HG02763 (cell line): Measurements from ENCODE around the gene POLR1F.

ENCODE experiments used
- ATAC-seq: cut with Tn5 transposase; IDR thresholded peaks from one replicate; pipeline ENCODE4 v1.9.1; 2021; ENCODE audit warnings: mild to moderate bottlenecking, moderate library complexity; ENCODE audit not compliant: unreplicated experiment

Gene POLR1F

GRCh38 chr7:19675816-19676215 lies 33.0 kb downstream of the POLR1F start:
- ATAC-seq, result no peak

DNA sequence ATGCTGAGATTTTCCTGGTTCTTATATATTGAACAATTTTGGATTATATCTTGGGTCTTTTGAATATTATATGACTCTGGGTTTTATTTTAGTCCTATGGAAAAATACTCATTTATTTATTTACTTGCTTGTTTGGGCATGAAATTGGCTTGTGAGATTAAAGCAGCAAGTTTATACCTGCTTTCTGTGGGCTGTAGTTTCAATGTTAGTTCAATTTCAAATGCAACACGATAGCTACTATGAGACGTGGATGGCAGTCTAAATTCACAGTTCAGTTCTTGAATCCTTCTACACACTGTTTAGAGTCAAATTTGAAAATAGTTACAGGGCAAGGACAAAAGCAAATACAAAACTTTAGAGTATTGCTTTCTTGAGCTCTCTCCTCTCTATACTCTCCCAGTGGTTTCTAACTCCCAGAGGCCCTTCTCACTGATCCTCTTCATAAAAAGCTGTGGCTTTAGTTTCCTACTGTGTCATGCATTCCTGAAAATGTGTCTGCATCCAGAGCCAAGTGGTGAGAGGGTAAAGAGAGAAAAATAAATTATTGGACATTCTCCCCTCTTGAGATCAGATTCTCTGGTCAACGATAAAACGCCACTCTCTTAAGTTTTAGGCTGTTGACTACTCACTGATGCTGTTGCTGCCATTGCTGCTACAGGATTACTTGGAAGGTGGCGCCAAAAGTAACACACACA lies 34.4 kb downstream of the POLR1F start:
- ATAC-seq, result no peak

DNA sequence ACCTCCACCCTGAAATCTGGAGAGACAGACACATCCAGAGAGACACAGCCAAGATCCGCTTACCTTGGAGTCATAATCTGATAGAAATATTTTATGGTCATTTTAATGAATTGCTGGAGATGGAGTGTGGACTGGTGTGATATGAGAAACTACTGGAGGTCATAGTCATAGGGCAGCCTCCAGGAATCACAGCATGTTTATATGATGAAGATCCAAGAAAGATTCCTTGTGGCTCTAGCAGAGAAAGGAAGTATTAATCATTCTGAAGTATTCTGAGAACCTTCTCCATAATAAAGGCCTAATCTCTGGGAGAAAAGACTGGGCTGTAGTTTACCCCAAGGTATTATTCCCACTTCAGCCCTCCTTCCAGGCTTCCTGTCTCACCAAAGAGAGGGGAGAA lies 38.0 kb downstream of the POLR1F start:
- no peak for ATAC-seq

GRCh38 chr7:19665399-19666008 lies 43.3 kb downstream of the POLR1F start:
- ATAC-seq, result peak; percentile 59

- ATAC-seq, result peak; percentile 96
Measured at GRCh38 chr7:19663816-19664462, 44.9 kb downstream of the POLR1F start.

GRCh38 chr7:19648791-19649190 lies 60.0 kb downstream of the POLR1F start:
- no peak for ATAC-seq
